ENCODE measurements around the gene IL34. TPM values are rescaled to one million over a fixed set of nuclear protein-coding genes. Genes with fewer than 3 reads are reported as not detected.

Gene IL34
- total and polyA plus RNA-seq, 2 of the 13 experiments (the other 11 are each of a cell fraction or from before 2014, with no cell fraction given): 1.2 to 1.3 TPM

DNA sequence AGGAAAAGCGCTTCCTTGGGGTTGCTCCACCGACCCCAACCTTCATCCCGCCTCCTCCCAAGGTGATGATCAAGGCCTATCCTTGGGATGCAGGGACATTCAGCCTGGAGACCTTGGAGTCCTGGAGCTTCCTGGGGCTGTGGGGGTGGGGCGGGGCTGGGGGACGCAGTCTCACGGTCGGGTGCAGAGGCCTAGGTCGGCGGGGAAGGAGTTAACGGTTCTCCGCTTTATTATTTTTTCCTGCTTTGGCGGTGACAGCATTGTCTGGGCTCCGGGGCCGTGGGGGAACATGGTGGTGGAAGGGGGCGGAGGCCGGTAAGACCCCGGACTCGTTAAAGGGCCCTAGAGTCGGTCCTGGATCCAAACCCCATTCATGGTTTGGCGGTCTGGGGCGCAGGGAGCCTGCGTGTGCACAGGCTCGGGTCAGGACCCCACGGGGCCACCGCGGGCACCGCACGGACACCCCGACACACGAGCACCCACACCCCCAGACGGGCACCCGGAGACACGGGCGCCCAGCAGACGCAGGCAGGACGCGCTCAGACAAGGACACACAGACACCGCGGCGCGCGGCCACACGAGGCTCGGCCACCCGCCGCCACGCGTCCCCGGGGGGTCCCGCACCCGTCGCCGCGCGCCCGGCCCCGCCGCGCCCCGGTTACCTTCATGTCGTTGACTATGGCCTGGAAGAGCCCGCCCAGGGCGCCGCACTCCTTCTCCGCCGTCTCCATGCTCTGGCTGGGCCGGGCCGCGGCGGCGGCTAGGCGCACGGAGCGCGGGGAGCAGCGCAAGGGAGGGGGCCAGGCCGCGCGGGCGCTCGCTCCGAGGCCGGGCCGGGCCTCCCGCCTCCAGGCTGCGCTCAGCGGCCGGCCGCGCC, 38.9 kb downstream of the IL34 start (continued):
- TF ChIP-seq, protein P1, sequence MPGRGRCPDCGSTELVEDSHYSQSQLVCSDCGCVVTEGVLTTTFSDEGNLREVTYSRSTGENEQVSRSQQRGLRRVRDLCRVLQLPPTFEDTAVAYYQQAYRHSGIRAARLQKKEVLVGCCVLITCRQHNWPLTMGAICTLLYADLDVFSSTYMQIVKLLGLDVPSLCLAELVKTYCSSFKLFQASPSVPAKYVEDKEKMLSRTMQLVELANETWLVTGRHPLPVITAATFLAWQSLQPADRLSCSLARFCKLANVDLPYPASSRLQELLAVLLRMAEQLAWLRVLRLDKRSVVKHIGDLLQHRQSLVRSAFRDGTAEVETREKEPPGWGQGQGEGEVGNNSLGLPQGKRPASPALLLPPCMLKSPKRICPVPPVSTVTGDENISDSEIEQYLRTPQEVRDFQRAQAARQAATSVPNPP (CRISPR knock-in tag; IDR thresholded peaks at IDR 0.05): no peak
- TF ChIP-seq SSRP1 (CRISPR knock-in tag; IDR thresholded peaks at IDR 0.05) (no peak), ZNF350 (CRISPR knock-in tag; IDR thresholded peaks at IDR 0.05; ENCODE audit: borderline replicate concordance, low read depth) (no peak), GFI1 (CRISPR knock-in tag; IDR thresholded peaks at IDR 0.05; ENCODE audit: borderline replicate concordance) (no peak), ZNF850 (CRISPR knock-in tag; conservative IDR thresholded peaks at IDR 0.05) (no peak), XRCC5 (optimal IDR thresholded peaks at IDR 0.05; ENCODE audit: low read length) (no peak), ZNF432 (CRISPR knock-in tag; IDR thresholded peaks at IDR 0.05; ENCODE audit: borderline replicate concordance) (no peak), TRIM24 (CRISPR knock-in tag; IDR thresholded peaks at IDR 0.05) (no peak), ZBTB1 (CRISPR knock-in tag; IDR thresholded peaks at IDR 0.05; ENCODE audit: borderline replicate concordance) (no peak), ZC3H13 (CRISPR knock-in tag; IDR thresholded peaks at IDR 0.05) (no peak), TEAD3 (CRISPR knock-in tag; optimal IDR thresholded peaks at IDR 0.05; ENCODE audit: borderline replicate concordance) (no peak), ZNF10 (CRISPR knock-in tag; IDR thresholded peaks at IDR 0.05; ENCODE audit: borderline replicate concordance, low read depth) (no peak), RFXAP (CRISPR knock-in tag; IDR thresholded peaks at IDR 0.05; ENCODE audit: borderline replicate concordance) (no peak; the same call in 1 of the 2 replicates), ZNF292 (CRISPR knock-in tag; IDR thresholded peaks at IDR 0.05; ENCODE audit: borderline replicate concordance, low read depth) (no peak), GZF1 (CRISPR knock-in tag; IDR thresholded peaks at IDR 0.05) (0 out of 2 replicates have a peak, but pooled peaks have one; percentile 15), ZNF3 (CRISPR knock-in tag; IDR thresholded peaks at IDR 0.05) (no peak), RFX5 (IDR thresholded peaks at IDR 0.05; ENCODE audit: low read depth, low read length) (no peak), PHB2 (IDR thresholded peaks at IDR 0.05; ENCODE audit: partially characterized antibody) (no peak), CAMTA2 (CRISPR knock-in tag; IDR thresholded peaks at IDR 0.05; ENCODE audit: borderline replicate concordance) (no peak)
- TF ChIP-seq, protein P2, sequence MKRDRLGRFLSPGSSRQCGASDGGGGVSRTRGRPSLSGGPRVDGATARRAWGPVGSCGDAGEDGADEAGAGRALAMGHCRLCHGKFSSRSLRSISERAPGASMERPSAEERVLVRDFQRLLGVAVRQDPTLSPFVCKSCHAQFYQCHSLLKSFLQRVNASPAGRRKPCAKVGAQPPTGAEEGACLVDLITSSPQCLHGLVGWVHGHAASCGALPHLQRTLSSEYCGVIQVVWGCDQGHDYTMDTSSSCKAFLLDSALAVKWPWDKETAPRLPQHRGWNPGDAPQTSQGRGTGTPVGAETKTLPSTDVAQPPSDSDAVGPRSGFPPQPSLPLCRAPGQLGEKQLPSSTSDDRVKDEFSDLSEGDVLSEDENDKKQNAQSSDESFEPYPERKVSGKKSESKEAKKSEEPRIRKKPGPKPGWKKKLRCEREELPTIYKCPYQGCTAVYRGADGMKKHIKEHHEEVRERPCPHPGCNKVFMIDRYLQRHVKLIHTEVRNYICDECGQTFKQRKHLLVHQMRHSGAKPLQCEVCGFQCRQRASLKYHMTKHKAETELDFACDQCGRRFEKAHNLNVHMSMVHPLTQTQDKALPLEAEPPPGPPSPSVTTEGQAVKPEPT (CRISPR knock-in tag; IDR thresholded peaks at IDR 0.05; ENCODE audit: low read depth): 0 out of 2 replicates have a peak, but pooled peaks have one; percentile 47
- TF ChIP-seq, protein P3, sequence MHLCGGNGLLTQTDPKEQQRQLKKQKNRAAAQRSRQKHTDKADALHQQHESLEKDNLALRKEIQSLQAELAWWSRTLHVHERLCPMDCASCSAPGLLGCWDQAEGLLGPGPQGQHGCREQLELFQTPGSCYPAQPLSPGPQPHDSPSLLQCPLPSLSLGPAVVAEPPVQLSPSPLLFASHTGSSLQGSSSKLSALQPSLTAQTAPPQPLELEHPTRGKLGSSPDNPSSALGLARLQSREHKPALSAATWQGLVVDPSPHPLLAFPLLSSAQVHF (CRISPR knock-in tag; IDR thresholded peaks at IDR 0.05): no peak
- TF ChIP-seq, protein P4, sequence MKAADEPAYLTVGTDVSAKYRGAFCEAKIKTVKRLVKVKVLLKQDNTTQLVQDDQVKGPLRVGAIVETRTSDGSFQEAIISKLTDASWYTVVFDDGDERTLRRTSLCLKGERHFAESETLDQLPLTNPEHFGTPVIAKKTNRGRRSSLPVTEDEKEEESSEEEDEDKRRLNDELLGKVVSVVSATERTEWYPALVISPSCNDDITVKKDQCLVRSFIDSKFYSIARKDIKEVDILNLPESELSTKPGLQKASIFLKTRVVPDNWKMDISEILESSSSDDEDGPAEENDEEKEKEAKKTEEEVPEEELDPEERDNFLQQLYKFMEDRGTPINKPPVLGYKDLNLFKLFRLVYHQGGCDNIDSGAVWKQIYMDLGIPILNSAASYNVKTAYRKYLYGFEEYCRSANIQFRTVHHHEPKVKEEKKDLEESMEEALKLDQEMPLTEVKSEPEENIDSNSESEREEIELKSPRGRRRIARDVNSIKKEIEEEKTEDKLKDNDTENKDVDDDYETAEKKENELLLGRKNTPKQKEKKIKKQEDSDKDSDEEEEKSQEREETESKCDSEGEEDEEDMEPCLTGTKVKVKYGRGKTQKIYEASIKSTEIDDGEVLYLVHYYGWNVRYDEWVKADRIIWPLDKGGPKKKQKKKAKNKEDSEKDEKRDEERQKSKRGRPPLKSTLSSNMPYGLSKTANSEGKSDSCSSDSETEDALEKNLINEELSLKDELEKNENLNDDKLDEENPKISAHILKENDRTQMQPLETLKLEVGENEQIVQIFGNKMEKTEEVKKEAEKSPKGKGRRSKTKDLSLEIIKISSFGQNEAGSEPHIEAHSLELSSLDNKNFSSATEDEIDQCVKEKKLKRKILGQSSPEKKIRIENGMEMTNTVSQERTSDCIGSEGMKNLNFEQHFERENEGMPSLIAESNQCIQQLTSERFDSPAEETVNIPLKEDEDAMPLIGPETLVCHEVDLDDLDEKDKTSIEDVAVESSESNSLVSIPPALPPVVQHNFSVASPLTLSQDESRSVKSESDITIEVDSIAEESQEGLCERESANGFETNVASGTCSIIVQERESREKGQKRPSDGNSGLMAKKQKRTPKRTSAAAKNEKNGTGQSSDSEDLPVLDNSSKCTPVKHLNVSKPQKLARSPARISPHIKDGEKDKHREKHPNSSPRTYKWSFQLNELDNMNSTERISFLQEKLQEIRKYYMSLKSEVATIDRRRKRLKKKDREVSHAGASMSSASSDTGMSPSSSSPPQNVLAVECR (CRISPR knock-in tag; IDR thresholded peaks at IDR 0.05; ENCODE audit: borderline replicate concordance): peak; percentile 61; the same call in 1 of the 2 replicates
